IMR-90 (cell line): Measurements from ENCODE around the gene NR6A1. TPM values are rescaled to one million over a fixed set of nuclear protein-coding genes. Genes with fewer than 3 reads are reported as not detected.

Experiments
- ATAC-seq: fragments of 200-7000 bp; cut with Tn5 transposase; 2 replicates; pipeline ENCODE4 v1.9.1; 2020; ENCODE audit warnings: low read depth, mild to moderate bottlenecking, moderate library complexity
- BruUV-seq: library from RNA; stranded (reverse); fragments of 400-500 nt; replicated peaks from 2 replicates; lab custom pipeline; 2021; lab: Mats Ljungman, UMichigan
- CTCF ChIA-PET: fragments of 300-600 bp; formaldehyde crosslinking; extraction: SDS; loops from one replicate; lab custom pipeline; 2021; ENCODE audit warnings: antibody characterized with exemption; lab: Yijun Ruan, JAX
- POLR2A ChIA-PET: fragments of 300-600 bp; sonication (Branson Sonifier 250); formaldehyde crosslinking; loops from one replicate; lab custom pipeline; 2022; ENCODE audit warnings: antibody characterized with exemption; ENCODE audit not compliant: unreplicated experiment; lab: Charles Lee
- DNase-seq: peaks from one replicate; pipeline ENCODE4 v3.0.0; 2013
- H2AFZ ChIP-seq: replicated peaks from 2 replicates; pipeline ENCODE3; 2013; ENCODE audit warnings: low read length, mild to moderate bottlenecking; ENCODE audit not compliant: poor library complexity
- H2AK5ac ChIP-seq: 2 replicates; pipeline ENCODE4 v1.6.1; 2013; ENCODE audit warnings: low read depth, low read length, inconsistent platforms
- H2AK9ac ChIP-seq: replicated peaks from 2 replicates; pipeline ENCODE3; 2013; ENCODE audit warnings: mild to moderate bottlenecking, low read depth, low read length, moderate library complexity; ENCODE audit not compliant: poor library complexity
- H2BK120ac ChIP-seq: 2 replicates; pipeline ENCODE4 v1.6.1; 2013; ENCODE audit warnings: low read depth, low read length, inconsistent platforms
- H2BK15ac ChIP-seq: 3 replicates; pipeline ENCODE4 v1.6.1; 2013; ENCODE audit warnings: low read depth, low read length, inconsistent platforms
- H2BK20ac ChIP-seq: 2 replicates; pipeline ENCODE4 v1.6.1; 2013; ENCODE audit warnings: low read depth, mild to moderate bottlenecking, inconsistent platforms, low read length, moderate library complexity
- H2BK5ac ChIP-seq: 2 replicates; pipeline ENCODE4 v1.6.1; 2013; ENCODE audit warnings: mild to moderate bottlenecking, low read depth, low read length, inconsistent platforms; ENCODE audit not compliant: poor library complexity, severe bottlenecking
- H3K14ac ChIP-seq: replicated peaks from 2 replicates; pipeline ENCODE4 v1.6.1; 2013; ENCODE audit warnings: low read depth, low read length, inconsistent platforms
- H3K18ac ChIP-seq: 2 replicates; pipeline ENCODE4 v1.6.1; 2013; ENCODE audit warnings: low read depth, low read length, control low read depth
- H3K23ac ChIP-seq: 2 replicates; pipeline ENCODE4 v1.6.1; 2013; ENCODE audit warnings: low read depth, low read length, inconsistent platforms
- H3K27ac ChIP-seq: 2 replicates; pipeline ENCODE4 v1.5.1; 2013; ENCODE audit warnings: mild to moderate bottlenecking, control low read depth, low read length; ENCODE audit not compliant: insufficient read depth
- H3K27me3 ChIP-seq: 2 replicates; pipeline ENCODE4 v1.6.1; 2013; ENCODE audit warnings: low read length; ENCODE audit not compliant: control insufficient read depth, insufficient read depth
- H3K36me3 ChIP-seq: 2 replicates; pipeline ENCODE4 v1.6.1; 2013; ENCODE audit warnings: low read length, mixed read lengths; ENCODE audit not compliant: control insufficient read depth, insufficient read depth
- H3K4ac ChIP-seq: 2 replicates; pipeline ENCODE4 v1.6.1; 2013; ENCODE audit warnings: low read depth, low read length, inconsistent platforms
- H3K4me1 ChIP-seq: 2 replicates; pipeline ENCODE4 v1.6.1; 2013; ENCODE audit warnings: low read length, mixed read lengths; ENCODE audit not compliant: control insufficient read depth, insufficient read depth
- H3K4me2 ChIP-seq: 2 replicates; pipeline ENCODE4 v1.6.1; 2013; ENCODE audit warnings: low read depth, mild to moderate bottlenecking, control low read depth, low read length, moderate library complexity
- H3K4me3 ChIP-seq: 2 replicates; pipeline ENCODE4 v1.5.1; 2013; ENCODE audit warnings: low read depth, mild to moderate bottlenecking, control low read depth, low read length, moderate library complexity; ENCODE audit not compliant: insufficient read depth
- H3K56ac ChIP-seq: 2 replicates; pipeline ENCODE4 v1.6.1; 2013; ENCODE audit warnings: low read length, inconsistent platforms; ENCODE audit not compliant: insufficient read depth; ENCODE audit errors: extremely low read depth
- H3K79me1 ChIP-seq, 2 experiments: 2 replicates each; pipeline ENCODE4 v1.6.1; 2013; ENCODE audit warnings: low read length in 2 of 2, inconsistent platforms in 1 of 2, low read depth in 1 of 2
- H3K9ac ChIP-seq: 2 replicates; pipeline ENCODE4 v1.6.1; 2013; ENCODE audit warnings: low read depth, low read length, control low read depth
- H3K9me1 ChIP-seq: 2 replicates; pipeline ENCODE4 v1.6.1; 2013; ENCODE audit warnings: low read length, inconsistent platforms; ENCODE audit not compliant: insufficient read depth
- H3K9me3 ChIP-seq: 2 replicates; pipeline ENCODE4 v1.6.1; 2013; ENCODE audit warnings: low read length; ENCODE audit not compliant: control insufficient read depth, insufficient read depth
- H4K20me1 ChIP-seq: 2 replicates; pipeline ENCODE4 v1.6.1; 2013; ENCODE audit warnings: low read length, inconsistent platforms; ENCODE audit not compliant: insufficient read depth
- H4K5ac ChIP-seq: 2 replicates; pipeline ENCODE4 v1.6.1; 2013; ENCODE audit warnings: mild to moderate bottlenecking, low read depth, low read length, control low read depth
- H4K8ac ChIP-seq, 2 experiments: 2 replicates each; pipeline ENCODE4 v1.6.1; 2013; ENCODE audit warnings: low read depth in 2 of 2, low read length in 2 of 2, control low read depth in 1 of 2, inconsistent platforms in 1 of 2
- H4K91ac ChIP-seq: 2 replicates; pipeline ENCODE4 v1.6.1; 2013; ENCODE audit warnings: low read depth, low read length, inconsistent platforms; ENCODE audit not compliant: insufficient read depth
- BHLHE40 ChIP-seq: fragments of 150-350 bp; IDR thresholded peaks from 2 replicates; pipeline ENCODE4 v1.6.1; 2016; ENCODE audit warnings: mild to moderate bottlenecking, low read depth, low read length
- CEBPB ChIP-seq: IDR thresholded peaks from 2 replicates; pipeline ENCODE4 v1.6.1; 2012; ENCODE audit warnings: low read depth, low read length, improper control_type of control experiment
- CHD1 ChIP-seq: IDR thresholded peaks from 2 replicates; pipeline ENCODE4 v1.6.1; 2012; ENCODE audit warnings: low read depth, low read length, improper control_type of control experiment
- CTCF ChIP-seq: conservative IDR thresholded peaks from 2 replicates; pipeline ENCODE4 v1.5.1; 2012; ENCODE audit warnings: mild to moderate bottlenecking, low read depth, low read length, improper control_type of control experiment
- ELK1 ChIP-seq: fragments of 150-350 bp; IDR thresholded peaks from 2 replicates; pipeline ENCODE4 v1.6.1; 2016; ENCODE audit warnings: low read depth, mild to moderate bottlenecking, low read length, moderate library complexity, borderline replicate concordance
- FOS ChIP-seq: fragments of 150-350 bp; IDR thresholded peaks from 2 replicates; pipeline ENCODE4 v1.6.1; 2016; ENCODE audit warnings: low read depth, low read length
- MAFK ChIP-seq: IDR thresholded peaks from 2 replicates; pipeline ENCODE4 v1.6.1; 2012; ENCODE audit warnings: low read depth, low read length, improper control_type of control experiment
- MAZ ChIP-seq: IDR thresholded peaks from 2 replicates; pipeline ENCODE4 v1.6.1; 2012; ENCODE audit warnings: low read depth, mild to moderate bottlenecking, low read length, improper control_type of control experiment, moderate library complexity, borderline replicate concordance
- MXI1 ChIP-seq: IDR thresholded peaks from 2 replicates; pipeline ENCODE4 v1.6.1; 2012; ENCODE audit warnings: low read depth, mild to moderate bottlenecking, low read length, moderate library complexity, borderline replicate concordance
- NFE2L2 ChIP-seq: fragments of 150-350 bp; IDR thresholded peaks from 2 replicates; pipeline ENCODE4 v1.6.1; 2016; ENCODE audit warnings: low read depth, mild to moderate bottlenecking, low read length
- POLR2A ChIP-seq: IDR thresholded peaks from 2 replicates; pipeline ENCODE4 v1.6.1; 2012; ENCODE audit warnings: mild to moderate bottlenecking, low read depth, low read length
- RAD21 ChIP-seq: IDR thresholded peaks from 2 replicates; pipeline ENCODE4 v1.6.1; 2012; ENCODE audit warnings: low read length, improper control_type of control experiment
- RCOR1 ChIP-seq: IDR thresholded peaks from 2 replicates; pipeline ENCODE4 v1.6.1; 2012; ENCODE audit warnings: mild to moderate bottlenecking, low read length, improper control_type of control experiment; ENCODE audit not compliant: insufficient replicate concordance
- RFX5 ChIP-seq: IDR thresholded peaks from 2 replicates; pipeline ENCODE4 v1.8.0; 2012; ENCODE audit warnings: low read depth, mild to moderate bottlenecking, low read length, moderate library complexity
- SMC3 ChIP-seq: fragments of 150-350 bp; IDR thresholded peaks from 2 replicates; pipeline ENCODE4 v1.6.1; 2016; ENCODE audit warnings: low read depth, mild to moderate bottlenecking, antibody characterized with exemption, low read length, moderate library complexity
- USF2 ChIP-seq: fragments of 150-350 bp; IDR thresholded peaks from 2 replicates; pipeline ENCODE4 v1.6.1; 2017; ENCODE audit warnings: mild to moderate bottlenecking, antibody characterized with exemption, low read length, low read depth
- WGBS, 2 experiments: methylation state at CpG; one replicate each; pipeline versions ENCODE4 v1.1.5 to v1.1.7; 2013; ENCODE audit warnings: missing lambda C conversion rate in 2 of 2; ENCODE audit not compliant: insufficient read length in 1 of 2; ENCODE audit errors: extremely low coverage in 2 of 2; 5-methylcytosine and 5-hydroxymethylcytosine counted together
- dilution Hi-C: fragments of 300-500 bp; cut with HindIII; formaldehyde crosslinking; loops from one replicate; pipeline ENCODE4 v1.14.3; 2018; ENCODE audit warnings: low sequenced_read_pairs; ENCODE audit not compliant: unreplicated experiment
- in situ Hi-C: fragments of 300-500 bp; cut with MboI; formaldehyde crosslinking; loops from 3 replicates; pipeline ENCODE4 v1.14.3; 2019; ENCODE audit warnings: low sequenced_read_pairs, inconsistent platforms, mixed read lengths
- intact Hi-C: fragments of 100-400 bp; cut with micrococcal nuclease; formaldehyde crosslinking; loops from 2 replicates; pipeline ENCODE4 v1.10.0; 2022
- polyA plus RNA-seq, 3 experiments: library from polyadenylated mRNA; depleted of rRNA; stranded (reverse); fragments of >200 nt; gene quantifications; 2 replicates each; pipeline ENCODE4 v1.2.3, GENCODE V29; 2012; ENCODE audit warnings: low replicate concordance in 1 of 3
- total RNA-seq: library from RNA; depleted of rRNA; stranded (reverse); fragments of >200 nt; gene quantifications from 2 replicates; pipeline ENCODE4 v1.2.3, GENCODE V29; 2012

Gene NR6A1
- total and polyA plus RNA-seq, 2 of the 4 experiments (the other 2 are of a cell fraction) = 0.14 to 0.36 TPM

GRCh38 chr9:124613849-124614248 lies 157.3 kb downstream of the NR6A1 start:
- dilution Hi-C loops = no loop called here
- Histone ChIP-seq H2BK120ac (no peak overlapping the region), H3K4me3 (no peak overlapping the region), H2BK5ac (no peak overlapping the region), H3K14ac (no peak overlapping the region), H4K91ac (no peak overlapping the region), H4K20me1 (no peaks in the 10 kb centered on the region), H2BK15ac (no peak overlapping the region), H3K9me3 (no peaks in the 10 kb centered on the region), H3K4me2 (no peak overlapping the region), H3K79me1 (no peaks in the 10 kb centered on the region), H2AK9ac (no peak overlapping the region), H3K9me1 (no peaks in the 10 kb centered on the region), H3K56ac (no peak overlapping the region), H3K9ac (no peak overlapping the region), H3K27ac (no peak overlapping the region), H4K5ac (no peak overlapping the region), H3K23ac (no peak overlapping the region), H3K4me1 (0 out of 2 replicates have a peak, but pooled peaks cover 2% of the 10 kb centered on the region), H2AK5ac (no peak overlapping the region), H3K4ac (no peak overlapping the region), H2AFZ (no peak overlapping the region), H3K18ac (no peak overlapping the region), H3K36me3 (no peaks in the 10 kb centered on the region), H2BK20ac (no peak overlapping the region), H4K8ac (no peak overlapping the region), H3K27me3 (peaks cover 10% of the 10 kb centered on the region)
- intact Hi-C loops = loop anchor here (10.0 kb wide), 2 partner anchors 199 to 241 kb away; partner anchors contain the start of genes PSMB7 and WDR38
- no TSS peak for BruUV-seq
- WGBS, 2 experiments = 100% methylated on average over 1 of the region's 2 CpGs; no CpG with 5 or more reads in 1 of the 2 experiments
- POLR2A ChIA-PET = no interaction called here
- no peak for ATAC-seq
- no peak for DNase-seq
- in situ Hi-C loops = no loop called here
- CTCF ChIA-PET = interaction anchor here (1.1 kb wide), 1 partner anchor 62 kb away, joined by 4 read pairs; no protein-coding TSS in a partner anchor
- TF ChIP-seq NFE2L2 (no peak), POLR2A (no peak), CEBPB (no peak), CTCF (no peak), USF2 (no peak), BHLHE40 (no peak), SMC3 (no peak), ELK1 (no peak), MAZ (no peak), RFX5 (no peak), CHD1 (no peak), MXI1 (no peak), RAD21 (no peak), FOS (no peak), MAFK (no peak), RCOR1 (no peak)
